ENCODE results near the gene TFG.

TFG gene

DNA sequence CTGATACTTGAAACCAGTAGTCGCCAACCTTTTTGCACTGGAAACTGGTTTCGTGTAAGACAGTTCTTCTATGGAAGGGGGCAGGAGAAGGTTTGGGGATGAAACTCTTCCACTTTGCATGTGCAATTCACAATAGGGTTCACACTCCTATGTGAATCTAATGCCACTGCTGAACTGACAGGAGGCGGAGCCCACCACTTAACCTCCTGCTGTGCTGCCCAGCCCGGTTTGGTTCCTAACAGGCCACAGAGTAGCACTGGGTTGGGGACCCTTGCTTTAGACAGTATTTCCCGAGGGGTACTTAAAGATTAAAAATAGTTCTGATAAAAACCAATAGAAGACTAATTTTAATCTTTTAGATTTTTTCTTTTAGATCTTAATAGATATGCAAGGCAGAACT lies 11.1 kb downstream of the TFG start:
- H3K9me3 Mint-ChIP-seq, result no peaks in the 10 kb centered on the region
- H3K36me3 Mint-ChIP-seq (ENCODE audit: low read depth), result peaks cover 95% of the 10 kb centered on the region
- peaks cover 33% of the 10 kb centered on the region for H3K4me1 Mint-ChIP-seq (ENCODE audit: low read depth)
- DNase-seq, result no peak
- no peak overlapping the region for H3K27ac Mint-ChIP-seq
- no peak overlapping the region for H3K4me3 Mint-ChIP-seq
- no peaks in the 10 kb centered on the region for H3K27me3 Mint-ChIP-seq

DNA sequence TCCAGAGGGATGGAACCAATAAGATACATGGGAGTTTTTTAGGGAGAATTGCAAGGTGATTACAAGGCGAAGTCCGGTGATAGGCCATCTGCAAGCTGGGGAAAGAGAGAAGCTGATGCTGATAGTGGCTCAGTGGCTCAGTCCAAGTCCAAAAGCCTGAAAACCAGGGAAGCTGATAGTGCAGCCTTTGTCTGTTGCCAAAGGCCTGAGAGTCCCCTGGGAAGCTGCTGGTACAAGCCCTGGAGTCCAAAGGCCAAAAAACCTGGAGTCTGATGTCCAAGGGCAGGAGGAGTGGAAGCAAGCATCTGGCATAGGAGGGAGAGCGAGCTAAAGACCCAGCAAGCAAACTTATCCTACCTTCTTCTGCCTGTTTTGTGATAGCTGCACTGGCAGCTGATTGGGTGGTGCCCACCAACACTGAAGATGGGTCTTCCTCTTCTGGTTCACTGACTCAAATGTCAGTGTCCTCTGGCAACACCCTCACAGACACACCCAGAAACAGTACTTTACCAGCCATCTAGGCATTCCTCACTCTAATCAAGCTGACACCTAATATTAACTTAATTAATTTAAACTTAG lies 16.7 kb downstream of the TFG start:
- Mint-ChIP-seq H3K4me1 (ENCODE audit: low read depth) (peaks cover 25% of the 10 kb centered on the region), H3K36me3 (ENCODE audit: low read depth) (peaks cover 88% of the 10 kb centered on the region), H3K27ac (peak overlapping the region; percentile 37), H3K4me3 (no peak overlapping the region), H3K27me3 (no peaks in the 10 kb centered on the region), H3K9me3 (no peaks in the 10 kb centered on the region)
- DNase-seq, result no peak

DNA sequence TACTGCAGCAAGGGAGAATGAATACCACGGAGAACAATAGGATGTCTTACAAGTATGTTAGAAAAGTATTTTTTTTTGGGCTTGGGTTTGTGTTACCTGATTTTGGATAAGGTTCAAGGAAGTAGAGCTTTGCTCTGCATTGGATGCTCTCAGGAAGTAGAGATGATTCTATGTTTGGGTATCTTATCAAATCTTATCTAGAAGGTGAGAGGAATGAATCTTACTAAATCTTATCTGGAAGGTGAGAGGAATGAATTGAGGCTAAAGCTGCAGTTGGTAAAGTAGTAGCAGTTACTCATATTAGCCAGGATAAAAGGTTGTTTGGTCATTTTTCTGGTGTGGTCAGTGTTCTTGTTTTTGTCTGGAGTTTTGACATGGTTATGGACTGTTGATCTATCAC lies 17.4 kb downstream of the TFG start:
- Mint-ChIP-seq H3K4me3 (no peak overlapping the region), H3K9me3 (no peaks in the 10 kb centered on the region), H3K4me1 (ENCODE audit: low read depth) (peaks cover 25% of the 10 kb centered on the region), H3K27me3 (no peaks in the 10 kb centered on the region), H3K27ac (peak overlapping the region; percentile 72), H3K36me3 (ENCODE audit: low read depth) (peaks cover 86% of the 10 kb centered on the region)
- DNase-seq, result no peak

DNA sequence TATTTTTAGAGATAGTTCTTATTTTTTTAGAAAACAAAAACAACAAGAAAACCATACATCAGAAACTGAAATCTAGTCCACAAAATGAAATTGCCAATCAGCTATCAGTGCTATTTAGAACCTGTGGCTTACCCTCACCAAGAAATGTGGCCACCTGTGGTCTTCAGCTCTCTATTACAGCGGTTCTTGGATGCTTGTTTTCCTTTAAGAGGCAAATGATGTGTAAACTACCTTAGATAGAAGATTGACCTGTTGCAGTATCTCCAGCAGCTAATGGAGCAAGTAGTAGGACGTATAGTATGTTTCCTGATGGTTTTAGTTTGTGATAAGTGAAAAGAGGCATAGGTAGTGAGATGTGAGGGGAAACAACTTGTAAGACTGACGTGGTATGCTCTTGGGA lies 21.2 kb downstream of the TFG start:
- H3K27me3 Mint-ChIP-seq, result no peaks in the 10 kb centered on the region
- no peak overlapping the region for H3K27ac Mint-ChIP-seq
- H3K4me3 Mint-ChIP-seq, result no peak overlapping the region
- no peak for DNase-seq
- peaks cover 89% of the 10 kb centered on the region for H3K36me3 Mint-ChIP-seq (ENCODE audit: low read depth)
- no peaks in the 10 kb centered on the region for H3K9me3 Mint-ChIP-seq
- peaks cover 24% of the 10 kb centered on the region for H3K4me1 Mint-ChIP-seq (ENCODE audit: low read depth)

DNA sequence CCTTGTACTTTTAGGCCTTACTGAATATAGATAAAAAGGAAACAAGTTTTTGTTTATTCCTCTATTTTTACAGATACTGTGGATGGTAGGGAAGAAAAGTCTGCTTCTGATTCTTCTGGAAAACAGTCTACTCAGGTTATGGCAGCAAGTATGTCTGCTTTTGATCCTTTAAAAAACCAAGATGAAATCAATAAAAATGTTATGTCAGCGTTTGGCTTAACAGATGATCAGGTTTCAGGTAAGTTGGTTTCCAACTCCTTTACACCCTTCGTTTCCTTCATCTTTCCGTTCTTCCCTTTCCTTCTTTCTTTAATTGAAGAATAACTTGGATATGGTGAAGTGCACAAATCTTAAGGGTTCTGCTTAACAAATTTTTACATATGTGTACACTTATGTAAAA lies 23.1 kb downstream of the TFG start:
- H3K36me3 Mint-ChIP-seq (ENCODE audit: low read depth), result peaks cover 89% of the 10 kb centered on the region
- H3K9me3 Mint-ChIP-seq, result no peaks in the 10 kb centered on the region
- no peaks in the 10 kb centered on the region for H3K27me3 Mint-ChIP-seq
- DNase-seq, result no peak
- no peak overlapping the region for H3K27ac Mint-ChIP-seq
- H3K4me1 Mint-ChIP-seq (ENCODE audit: low read depth), result peaks cover 8% of the 10 kb centered on the region
- H3K4me3 Mint-ChIP-seq, result no peak overlapping the region

DNA sequence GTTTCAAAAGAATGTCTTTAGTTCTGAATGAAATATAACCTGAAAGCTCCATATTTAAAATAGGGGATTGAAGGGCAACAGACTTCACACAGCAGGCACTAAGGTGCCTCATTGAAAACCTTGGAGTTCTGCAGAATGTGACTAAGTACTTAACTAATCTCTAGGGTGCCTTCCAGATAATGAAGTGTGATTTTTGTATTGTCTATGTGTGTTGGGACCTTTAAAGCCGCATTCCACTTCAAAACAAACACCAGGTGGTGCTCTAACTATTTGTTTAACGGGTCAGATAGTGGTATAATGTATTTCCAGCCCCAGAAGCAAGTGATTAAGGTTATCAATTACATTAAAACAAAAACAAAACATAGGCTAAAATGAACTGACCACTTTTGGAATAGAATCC lies 28.0 kb downstream of the TFG start:
- Mint-ChIP-seq H3K36me3 (ENCODE audit: low read depth) (peaks cover 96% of the 10 kb centered on the region), H3K4me3 (no peak overlapping the region), H3K4me1 (ENCODE audit: low read depth) (peaks cover 11% of the 10 kb centered on the region), H3K27me3 (no peaks in the 10 kb centered on the region), H3K27ac (no peak overlapping the region), H3K9me3 (no peaks in the 10 kb centered on the region)
- no peak for DNase-seq

DNA sequence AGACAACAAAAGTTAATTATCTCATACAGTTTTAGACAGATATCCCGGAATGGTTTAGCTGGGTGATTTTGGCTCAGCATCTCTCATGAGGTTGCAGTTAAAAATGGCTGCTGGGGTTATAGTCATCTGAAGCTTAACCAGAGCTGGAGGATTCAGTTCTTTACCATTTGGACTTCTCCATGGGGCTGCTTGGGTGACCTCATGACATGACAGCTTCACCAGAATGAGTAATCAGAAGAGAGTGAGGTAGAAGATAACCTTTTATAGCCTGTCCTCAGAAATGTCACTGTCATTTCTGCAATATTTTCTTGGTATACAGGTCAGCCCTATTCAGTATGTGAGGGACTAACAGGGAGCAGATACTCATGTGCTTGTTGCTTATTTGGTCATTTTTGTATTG lies 30.9 kb downstream of the TFG start:
- H3K27ac Mint-ChIP-seq, result no peak overlapping the region
- DNase-seq, result no peak

DNA sequence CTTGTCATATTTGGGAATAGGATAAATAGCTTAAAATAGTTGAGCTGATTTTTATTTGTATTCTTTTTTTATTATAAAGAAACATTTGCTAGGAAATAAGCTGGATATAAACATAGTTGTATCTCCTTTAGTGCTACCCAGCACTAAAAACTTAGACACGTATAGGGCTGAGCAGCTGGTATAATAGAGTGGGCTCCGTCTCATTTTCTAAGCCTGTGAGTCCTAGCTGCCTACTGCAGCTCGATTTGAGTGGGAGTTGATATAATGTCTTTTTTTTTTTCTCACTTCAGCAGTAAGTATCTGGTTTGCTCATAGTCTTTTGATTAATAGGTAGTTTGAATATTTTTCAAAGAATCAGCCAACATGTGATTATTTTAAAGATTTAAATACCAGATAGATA lies 34.2 kb downstream of the TFG start:
- DNase-seq, result no peak
- Mint-ChIP-seq H3K36me3 (ENCODE audit: low read depth) (peaks cover 92% of the 10 kb centered on the region), H3K9me3 (no peaks in the 10 kb centered on the region), H3K27ac (no peak overlapping the region), H3K27me3 (no peaks in the 10 kb centered on the region), H3K4me3 (no peak overlapping the region), H3K4me1 (ENCODE audit: low read depth) (peaks cover 8% of the 10 kb centered on the region)

More for the DNA sequence above, 30.9 kb downstream of the TFG start:
- H3K36me3 Mint-ChIP-seq (ENCODE audit: low read depth), result peaks cover 93% of the 10 kb centered on the region
- H3K9me3 Mint-ChIP-seq, result no peaks in the 10 kb centered on the region
- no peaks in the 10 kb centered on the region for H3K27me3 Mint-ChIP-seq
- peaks cover 8% of the 10 kb centered on the region for H3K4me1 Mint-ChIP-seq (ENCODE audit: low read depth)
- H3K4me3 Mint-ChIP-seq, result no peak overlapping the region

DNA sequence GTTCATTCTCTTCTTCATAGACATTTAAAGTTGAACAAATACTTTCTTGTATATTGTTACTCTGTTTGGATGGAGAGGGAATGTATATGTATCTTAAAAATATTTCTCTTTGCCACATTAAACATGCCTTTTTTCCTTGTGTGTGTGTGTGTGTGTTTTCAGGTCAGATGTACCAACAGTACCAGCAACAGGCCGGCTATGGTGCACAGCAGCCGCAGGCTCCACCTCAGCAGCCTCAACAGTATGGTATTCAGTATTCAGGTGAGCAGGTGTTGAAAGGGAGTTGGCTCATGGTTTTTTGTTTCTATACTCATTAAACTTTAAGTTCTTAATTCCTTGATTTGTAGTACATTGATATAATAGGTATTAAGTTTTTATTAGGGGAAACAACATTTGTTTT lies 35.4 kb downstream of the TFG start:
- Mint-ChIP-seq H3K27me3 (no peaks in the 10 kb centered on the region), H3K4me3 (no peak overlapping the region), H3K27ac (no peak overlapping the region), H3K36me3 (ENCODE audit: low read depth) (peaks cover 91% of the 10 kb centered on the region), H3K9me3 (no peaks in the 10 kb centered on the region), H3K4me1 (ENCODE audit: low read depth) (peaks cover 7% of the 10 kb centered on the region)
- DNase-seq, result no peak

DNA sequence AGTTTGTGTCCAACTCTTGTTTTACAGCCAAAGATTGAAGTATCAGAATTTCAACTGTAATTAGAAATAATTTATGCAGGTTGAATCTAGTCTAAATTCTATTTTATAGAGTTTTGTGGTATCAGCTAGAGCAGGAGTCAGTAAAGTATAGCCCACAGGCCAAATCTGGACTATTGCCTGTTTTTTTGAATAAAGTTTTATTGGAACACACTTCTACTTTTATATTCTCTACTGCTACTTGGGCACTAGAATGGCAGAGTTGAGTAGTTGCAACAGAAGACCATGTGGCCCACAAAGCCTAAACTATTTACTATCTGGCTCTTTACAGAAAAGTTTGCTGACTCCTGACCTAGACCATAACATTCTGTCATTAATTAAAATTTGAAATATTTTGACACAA lies 36.3 kb downstream of the TFG start:
- H3K4me3 Mint-ChIP-seq, result no peak overlapping the region
- peaks cover 88% of the 10 kb centered on the region for H3K36me3 Mint-ChIP-seq (ENCODE audit: low read depth)
- no peak for DNase-seq
- no peak overlapping the region for H3K27ac Mint-ChIP-seq
- no peaks in the 10 kb centered on the region for H3K27me3 Mint-ChIP-seq
- no peaks in the 10 kb centered on the region for H3K9me3 Mint-ChIP-seq
- H3K4me1 Mint-ChIP-seq (ENCODE audit: low read depth), result no peaks in the 10 kb centered on the region

DNA sequence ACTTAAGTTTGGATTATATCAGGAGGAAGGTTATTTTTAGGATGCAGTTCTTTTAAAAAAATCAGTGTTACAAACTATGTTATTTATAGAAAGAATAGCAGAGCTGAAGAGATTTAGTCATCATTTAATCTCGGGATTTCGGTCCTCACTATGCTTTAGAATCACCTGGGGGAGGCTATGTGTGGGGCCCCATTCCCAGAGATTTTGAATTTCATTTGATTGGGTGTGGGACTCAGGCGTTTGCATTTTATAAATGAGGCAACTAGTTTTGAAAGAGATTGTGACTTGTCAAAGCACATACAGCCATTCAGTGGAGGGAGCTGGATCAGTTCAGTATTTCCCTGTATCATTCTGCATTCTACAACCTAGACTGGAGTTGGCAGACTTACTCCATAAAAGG lies 36.8 kb downstream of the TFG start:
- no peaks in the 10 kb centered on the region for H3K9me3 Mint-ChIP-seq
- H3K27me3 Mint-ChIP-seq, result no peaks in the 10 kb centered on the region
- no peak for DNase-seq
- H3K4me3 Mint-ChIP-seq, result no peak overlapping the region
- H3K4me1 Mint-ChIP-seq (ENCODE audit: low read depth), result no peaks in the 10 kb centered on the region
- H3K36me3 Mint-ChIP-seq (ENCODE audit: low read depth), result peaks cover 88% of the 10 kb centered on the region
- H3K27ac Mint-ChIP-seq, result no peak overlapping the region

DNA sequence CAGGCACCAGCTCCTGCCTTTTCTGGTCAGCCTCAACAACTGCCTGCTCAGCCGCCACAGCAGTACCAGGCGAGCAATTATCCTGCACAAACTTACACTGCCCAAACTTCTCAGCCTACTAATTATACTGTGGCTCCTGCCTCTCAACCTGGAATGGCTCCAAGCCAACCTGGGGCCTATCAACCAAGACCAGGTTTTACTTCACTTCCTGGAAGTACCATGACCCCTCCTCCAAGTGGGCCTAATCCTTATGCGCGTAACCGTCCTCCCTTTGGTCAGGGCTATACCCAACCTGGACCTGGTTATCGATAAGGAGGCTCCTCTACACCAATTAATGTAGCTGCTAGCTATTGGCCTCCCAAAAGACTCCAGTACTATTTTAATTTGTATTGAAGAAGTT lies 38.9 kb downstream of the TFG start:
- Mint-ChIP-seq H3K9me3 (no peaks in the 10 kb centered on the region), H3K4me1 (ENCODE audit: low read depth) (no peaks in the 10 kb centered on the region), H3K27me3 (no peaks in the 10 kb centered on the region), H3K36me3 (ENCODE audit: low read depth) (peaks cover 90% of the 10 kb centered on the region), H3K4me3 (no peak overlapping the region), H3K27ac (no peak overlapping the region)
- no peak for DNase-seq

DNA sequence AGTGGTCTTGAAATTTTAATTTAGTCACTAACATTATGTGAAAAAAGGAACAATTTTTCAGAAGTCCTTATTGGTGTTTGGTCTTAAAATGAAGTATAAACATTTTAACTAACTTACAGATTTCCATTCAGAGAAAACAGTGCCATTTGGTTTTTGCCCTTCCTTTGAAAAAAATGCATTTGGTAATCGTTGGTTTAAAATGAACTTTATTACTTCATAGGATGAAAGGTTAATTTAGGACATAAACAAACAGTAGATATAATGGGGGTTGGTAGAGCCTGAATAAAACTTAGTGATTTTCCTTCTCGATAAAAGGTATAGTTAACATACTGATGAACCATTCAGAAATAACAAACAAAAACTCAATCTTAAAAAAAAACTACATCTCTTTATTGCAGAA lies 39.7 kb downstream of the TFG start:
- Mint-ChIP-seq H3K36me3 (ENCODE audit: low read depth) (peaks cover 90% of the 10 kb centered on the region), H3K9me3 (no peaks in the 10 kb centered on the region), H3K27ac (no peak overlapping the region), H3K4me3 (no peak overlapping the region), H3K27me3 (no peaks in the 10 kb centered on the region), H3K4me1 (ENCODE audit: low read depth) (no peaks in the 10 kb centered on the region)
- no peak for DNase-seq

DNA sequence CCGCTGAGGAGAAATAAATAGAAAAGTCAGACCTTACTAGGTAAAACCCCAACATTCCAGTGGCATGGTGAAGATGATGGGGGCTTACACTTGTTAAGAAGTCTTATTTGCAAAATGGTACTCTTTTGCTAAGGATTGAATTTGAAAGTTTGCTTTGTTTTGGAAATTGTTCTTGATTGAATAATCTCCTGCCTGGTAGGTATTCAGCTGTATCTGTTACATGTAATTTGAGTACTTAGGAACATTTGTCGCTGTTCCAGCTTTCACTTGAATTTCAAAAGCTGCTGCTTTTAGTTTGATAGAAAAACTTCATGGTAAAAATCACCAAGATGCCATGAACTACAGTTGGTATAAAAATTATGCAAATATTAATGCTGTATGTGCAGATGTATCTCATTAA lies 44.6 kb downstream of the TFG start:
- H3K27ac Mint-ChIP-seq, result no peak overlapping the region

DNA sequence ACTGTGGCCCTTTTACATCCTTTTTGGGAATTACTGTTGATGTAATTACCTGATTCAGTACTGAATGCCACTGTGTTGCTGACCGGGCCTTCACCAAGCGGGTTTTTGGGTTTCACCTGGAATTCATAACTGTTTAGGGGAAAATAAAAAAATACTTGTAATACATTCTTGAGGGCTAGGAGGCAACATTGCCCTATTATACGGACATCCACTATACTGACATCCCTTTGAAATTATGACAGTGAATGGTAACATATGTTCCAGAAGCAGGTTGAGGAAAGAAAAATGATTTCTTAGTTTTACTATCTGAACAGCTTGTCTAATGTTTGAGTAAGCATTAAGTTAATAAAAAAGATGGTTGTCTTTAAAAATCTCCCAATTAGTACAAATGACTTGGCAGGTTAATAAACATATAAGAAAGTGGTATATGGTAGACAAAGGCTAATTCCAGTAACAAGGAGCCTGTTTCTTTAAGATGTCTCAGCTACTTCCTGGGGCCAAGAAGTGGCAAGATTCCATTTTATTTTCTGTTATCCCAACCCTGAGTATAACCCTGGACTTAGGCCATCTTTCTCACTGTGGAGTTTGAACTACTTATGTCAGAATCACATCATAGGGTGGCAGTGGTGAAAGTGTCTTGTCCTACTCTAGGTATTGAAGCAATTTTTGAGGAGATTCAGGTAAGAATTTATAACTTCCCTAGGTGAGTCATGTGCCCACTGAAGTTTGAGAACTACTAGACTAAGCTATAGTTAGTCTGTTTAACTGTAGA lies 45.5 kb downstream of the TFG start:
- no peak for DNase-seq
- no peaks in the 10 kb centered on the region for H3K4me1 Mint-ChIP-seq (ENCODE audit: low read depth)
- H3K27me3 Mint-ChIP-seq, result no peaks in the 10 kb centered on the region
- no peaks in the 10 kb centered on the region for H3K9me3 Mint-ChIP-seq
- no peak overlapping the region for H3K4me3 Mint-ChIP-seq
- H3K27ac Mint-ChIP-seq, result no peak overlapping the region
- H3K36me3 Mint-ChIP-seq (ENCODE audit: low read depth), result peaks cover 53% of the 10 kb centered on the region

More for the DNA sequence above, 44.6 kb downstream of the TFG start:
- Mint-ChIP-seq H3K27me3 (no peaks in the 10 kb centered on the region), H3K4me3 (no peak overlapping the region), H3K4me1 (ENCODE audit: low read depth) (no peaks in the 10 kb centered on the region), H3K9me3 (no peaks in the 10 kb centered on the region), H3K36me3 (ENCODE audit: low read depth) (peaks cover 61% of the 10 kb centered on the region)
- no peak for DNase-seq
